Loucy (cell line): Measurements from ENCODE around the gene MICAL3.
"Not testable (repeated sequence)": the region's sequence is repeated elsewhere in the genome, so short reads cannot be mapped to it uniquely, and the experiment has no call there.

Source experiments
- H2AFZ ChIP-seq: fragments of 200-600 bp; sonication (generic); 2 replicates; pipeline ENCODE4 v1.6.0; 2016; ENCODE audit warnings: antibody characterized with exemption, mild to moderate bottlenecking, low read length, moderate library complexity
- H3F3A ChIP-seq: fragments of 200-600 bp; 2 replicates; pipeline ENCODE4 v1.6.0; 2016; ENCODE audit warnings: antibody characterized with exemption, low read depth, mild to moderate bottlenecking
- H3K27me3 ChIP-seq: fragments of 200-600 bp; sonication (generic); 2 replicates; pipeline ENCODE4 v1.6.1; 2014; ENCODE audit warnings: low read length, mild to moderate bottlenecking; ENCODE audit not compliant: insufficient read depth, poor library complexity, severe bottlenecking
- H3K36me3 ChIP-seq: fragments of 200-600 bp; sonication (generic); 2 replicates; pipeline ENCODE4 v1.6.1; 2016; ENCODE audit warnings: low read length; ENCODE audit not compliant: insufficient read depth
- H3K4me1 ChIP-seq: fragments of 200-600 bp; sonication (generic); 2 replicates; pipeline ENCODE4 v1.5.1; 2014; ENCODE audit warnings: low read length, mild to moderate bottlenecking; ENCODE audit not compliant: insufficient read depth, poor library complexity, severe bottlenecking
- H3K4me2 ChIP-seq: fragments of 200-600 bp; sonication (generic); 2 replicates; pipeline ENCODE4 v1.6.0; 2014; ENCODE audit warnings: antibody characterized with exemption, low read length, low read depth, mild to moderate bottlenecking; ENCODE audit not compliant: poor library complexity, severe bottlenecking
- H3K4me3 ChIP-seq: fragments of 200-600 bp; sonication (generic); 2 replicates; pipeline ENCODE4 v1.5.1; 2014; ENCODE audit warnings: low read length, mild to moderate bottlenecking, mixed read lengths; ENCODE audit not compliant: poor library complexity, severe bottlenecking
- H3K79me2 ChIP-seq: fragments of 200-600 bp; sonication (generic); 2 replicates; pipeline ENCODE4 v1.6.1; 2014; ENCODE audit warnings: low read length; ENCODE audit not compliant: insufficient read depth
- H3K9ac ChIP-seq: fragments of 200-600 bp; sonication (generic); 2 replicates; pipeline ENCODE4 v1.6.0; 2014; ENCODE audit warnings: mild to moderate bottlenecking, low read depth, low read length, moderate library complexity; ENCODE audit not compliant: poor library complexity, severe bottlenecking
- H3K9me2 ChIP-seq: fragments of 200-600 bp; sonication (generic); replicated peaks from 2 replicates; pipeline ENCODE4 v1.6.1; 2016; ENCODE audit warnings: low read depth, low read length, mixed read lengths
- H3K9me3 ChIP-seq: fragments of 200-600 bp; sonication (generic); 2 replicates; pipeline ENCODE4 v1.6.1; 2014; ENCODE audit warnings: mild to moderate bottlenecking, antibody characterized with exemption, low read length, low read depth; ENCODE audit not compliant: insufficient read depth
- H4K20me1 ChIP-seq: fragments of 200-600 bp; sonication (generic); 2 replicates; pipeline ENCODE4 v1.6.0; 2014; ENCODE audit warnings: antibody characterized with exemption, low read length, mild to moderate bottlenecking; ENCODE audit not compliant: insufficient read depth, poor library complexity, severe bottlenecking
- CTCF ChIP-seq: fragments of 200-600 bp; sonication (generic); conservative IDR thresholded peaks from 2 replicates; pipeline ENCODE4 v1.5.1; 2014; ENCODE audit warnings: mild to moderate bottlenecking, antibody characterized with exemption, low read length
- EZH2phosphoT487 ChIP-seq: fragments of 200-600 bp; IDR thresholded peaks from 2 replicates; pipeline ENCODE4 v1.6.1; 2018; ENCODE audit warnings: antibody characterized with exemption, mild to moderate bottlenecking, moderate library complexity, borderline replicate concordance

MICAL3 gene

GRCh38 chr22:18056161-18056666 lies 31.9 kb upstream of the MICAL3 start:
- H2AFZ ChIP-seq = 0 out of 2 replicates have a peak overlapping the region, but pooled peaks have one; percentile 18
- no peaks in the 10 kb centered on the region for H3K9me2 ChIP-seq
- H3K4me3 ChIP-seq = no peak overlapping the region
- H3F3A ChIP-seq = no peaks in the 10 kb centered on the region
- no peaks in the 10 kb centered on the region for H3K79me2 ChIP-seq
- no peaks in the 10 kb centered on the region for H3K27me3 ChIP-seq
- no peak for TF ChIP-seq CTCF
- TF ChIP-seq EZH2phosphoT487 = no peak
- H3K4me1 ChIP-seq = no peaks in the 10 kb centered on the region
- no peaks in the 10 kb centered on the region for H3K36me3 ChIP-seq
- no peak overlapping the region for H3K9ac ChIP-seq
- H4K20me1 ChIP-seq = no peaks in the 10 kb centered on the region
- no peak overlapping the region for H3K4me2 ChIP-seq
- no peaks in the 10 kb centered on the region for H3K9me3 ChIP-seq

- Histone ChIP-seq H3K4me2 (no peak overlapping the region), H3K36me3 (no peaks in the 10 kb centered on the region)
Observed at GRCh38 chr22:18055619-18056160, 31.3 kb upstream of the MICAL3 start.

GRCh38 chr22:18053216-18053946 lies 29.0 kb upstream of the MICAL3 start:
- not testable (repeated sequence) for H3K27me3 ChIP-seq, H3K36me3 ChIP-seq, H3K79me2 ChIP-seq, H3K4me1 ChIP-seq, H3F3A ChIP-seq, H3K9ac ChIP-seq, H3K9me3 ChIP-seq, H4K20me1 ChIP-seq, H3K9me2 ChIP-seq, H3K4me3 ChIP-seq, H3K4me2 ChIP-seq, H2AFZ ChIP-seq

More at GRCh38 chr22:18055619-18056160, 31.3 kb upstream of the MICAL3 start:
- Histone ChIP-seq H3K79me2 (no peaks in the 10 kb centered on the region), H3K9me2 (no peaks in the 10 kb centered on the region), H4K20me1 (no peaks in the 10 kb centered on the region), H3F3A (no peaks in the 10 kb centered on the region), H3K9ac (no peak overlapping the region), H3K9me3 (no peaks in the 10 kb centered on the region), H3K4me3 (no peak overlapping the region), H2AFZ (peak overlapping the region; percentile 18; the same call in 1 of the 2 replicates), H3K27me3 (no peaks in the 10 kb centered on the region), H3K4me1 (no peaks in the 10 kb centered on the region)
- no peak for TF ChIP-seq CTCF
- no peak for TF ChIP-seq EZH2phosphoT487

GRCh38 chr22:18051113-18051512 lies 26.8 kb upstream of the MICAL3 start:
- H3K4me1 ChIP-seq, H3K27me3 ChIP-seq, H3K9me3 ChIP-seq, H3K9me2 ChIP-seq, H2AFZ ChIP-seq, H3K9ac ChIP-seq, H3K4me2 ChIP-seq, H3K79me2 ChIP-seq, H3F3A ChIP-seq, H3K4me3 ChIP-seq, H4K20me1 ChIP-seq, H3K36me3 ChIP-seq: not testable (repeated sequence)
